Endothelial cell of umbilical vein (primary cell): Measurements from ENCODE around the gene HDAC8. TPM values are rescaled to one million over a fixed set of nuclear protein-coding genes. Genes with fewer than 3 reads are reported as not detected.

ENCODE experiments used
- BruUV-seq: library from RNA; stranded (reverse); fragments of 400-500 nt; replicated peaks from 2 replicates; lab custom pipeline; 2021; lab: Mats Ljungman, UMichigan
- CTCF ChIA-PET: fragments of 300-600, 350-600 bp; sonication (Branson Sonifier 250); formaldehyde crosslinking; loops from one replicate; lab custom pipeline; 2021; ENCODE audit warnings: antibody characterized with exemption, inconsistent platforms; lab: Charles Lee
- POLR2A ChIA-PET: fragments of 300-600, 350-600 bp; sonication (Branson Sonifier 250); formaldehyde crosslinking; loops from one replicate; lab custom pipeline; 2021; ENCODE audit warnings: antibody characterized with exemption, inconsistent platforms; lab: Charles Lee
- DNase-seq: peaks from one replicate; pipeline ENCODE4 v3.0.0-alpha.2; 2011; ENCODE audit warnings: low read depth, low spot score
- FAIRE-seq: peaks from 2 replicates; lab custom pipeline; 2011; peaks lifted over from hg19 to GRCh38; lab: Jason Lieb, UNC
- H2AFZ ChIP-seq: 2 replicates; pipeline ENCODE4 v1.6.0; 2012; ENCODE audit warnings: low read depth, low read length, control low read depth, inconsistent platforms
- H3K27ac ChIP-seq: 2 replicates; pipeline ENCODE4 v1.5.1; 2011; ENCODE audit warnings: low read depth, mild to moderate bottlenecking, control low read depth, low read length, moderate library complexity; ENCODE audit not compliant: insufficient read depth
- H3K27me3 ChIP-seq, 2 experiments: 2 replicates each; pipeline versions ENCODE4 v1.6.0 to v1.6.1; 2011; ENCODE audit warnings: low read length in 2 of 2, mixed read lengths in 1 of 2; ENCODE audit not compliant: control insufficient read depth in 2 of 2, insufficient read depth in 2 of 2
- H3K36me3 ChIP-seq, 2 experiments: 2 replicates in 1 of 2; 3 replicates in 1 of 2; pipeline ENCODE4 v1.5.1; 2011; ENCODE audit warnings: low read length in 2 of 2, mild to moderate bottlenecking in 1 of 2, moderate library complexity in 1 of 2; ENCODE audit not compliant: control insufficient read depth in 2 of 2, insufficient read depth in 2 of 2; ENCODE audit errors: extremely low read depth in 1 of 2
- H3K4me1 ChIP-seq: 3 replicates; pipeline ENCODE4 v1.5.1; 2011; ENCODE audit warnings: mild to moderate bottlenecking, low read length; ENCODE audit not compliant: control insufficient read depth, insufficient read depth; ENCODE audit errors: extremely low read depth
- H3K4me2 ChIP-seq: 2 replicates; pipeline ENCODE4 v1.6.1; 2011; ENCODE audit warnings: low read length, control low read depth, mixed read lengths; ENCODE audit not compliant: insufficient read depth
- H3K4me3 ChIP-seq, 3 experiments: fragments of 200-600 bp in 1 of 3; sonication (generic), shearing (Covaris generic) in 1 of 3; replicated peaks in 1 of 3; 2 replicates each; pipeline ENCODE4 v1.5.1; 2011 to 2016; ENCODE audit warnings: control low read depth in 3 of 3, low read length in 3 of 3, mild to moderate bottlenecking in 2 of 3, inconsistent platforms in 1 of 3, low read depth in 1 of 3, moderate library complexity in 1 of 3; ENCODE audit not compliant: insufficient read depth in 1 of 3
- H3K79me2 ChIP-seq: 2 replicates; pipeline ENCODE4 v1.6.0; 2012; ENCODE audit warnings: low read length, inconsistent platforms; ENCODE audit not compliant: control insufficient read depth, insufficient read depth
- H3K9ac ChIP-seq: replicated peaks from 2 replicates; pipeline ENCODE3; 2011; ENCODE audit warnings: low read length, control low read depth; ENCODE audit not compliant: insufficient read depth; ENCODE audit errors: extremely low read depth
- H3K9me1 ChIP-seq: replicated peaks from 3 replicates; pipeline ENCODE4 v1.6.0; 2011; ENCODE audit warnings: mild to moderate bottlenecking, low read length; ENCODE audit not compliant: control insufficient read depth, insufficient read depth; ENCODE audit errors: extremely low read depth
- H3K9me3 ChIP-seq: replicated peaks from 2 replicates; pipeline ENCODE4 v1.5.1; 2012; ENCODE audit warnings: low read length, inconsistent platforms; ENCODE audit not compliant: control insufficient read depth, insufficient read depth
- H4K20me1 ChIP-seq: replicated peaks from 2 replicates; pipeline ENCODE3; 2011; ENCODE audit warnings: mild to moderate bottlenecking, low read length; ENCODE audit not compliant: control insufficient read depth, insufficient read depth; ENCODE audit errors: extremely low read depth
- CTCF ChIP-seq, 2 donors: IDR thresholded peaks; 1 replicate in 1 of 2; 2 replicates in 1 of 2; pipeline ENCODE4 v1.5.1; 2011; ENCODE audit warnings: low read length in 2 of 2, mild to moderate bottlenecking in 2 of 2, moderate library complexity in 2 of 2, control low read depth in 1 of 2, inconsistent platforms in 1 of 2, low read depth in 1 of 2; ENCODE audit not compliant: insufficient read depth in 1 of 2; ENCODE audit errors: extremely low read depth in 1 of 2
- EZH2 ChIP-seq: IDR thresholded peaks from 2 replicates; pipeline ENCODE4 v1.6.1; 2012; ENCODE audit warnings: borderline replicate concordance, low read depth, mild to moderate bottlenecking, moderate library complexity, low read length, inconsistent platforms; ENCODE audit not compliant: severe bottlenecking
- FOS ChIP-seq: IDR thresholded peaks from 2 replicates; pipeline ENCODE4 v1.6.1; 2011; ENCODE audit warnings: mild to moderate bottlenecking, low read length, moderate library complexity, borderline replicate concordance; ENCODE audit not compliant: insufficient read depth
- GATA2 ChIP-seq: IDR thresholded peaks from 2 replicates; pipeline ENCODE4 v1.7.0; 2011; ENCODE audit warnings: low read depth, mild to moderate bottlenecking, moderate library complexity, mixed read lengths, low read length; ENCODE audit not compliant: insufficient read length, insufficient read depth
- JUN ChIP-seq: IDR thresholded peaks from 2 replicates; pipeline ENCODE4 v1.6.1; 2011; ENCODE audit warnings: borderline replicate concordance, low read depth; ENCODE audit not compliant: insufficient read length, insufficient read depth
- MAX ChIP-seq: IDR thresholded peaks from 2 replicates; pipeline ENCODE4 v1.6.1; 2011; ENCODE audit not compliant: insufficient read depth, insufficient read length
- MYC ChIP-seq: IDR thresholded peaks from one replicate; pipeline ENCODE4 v1.6.1; 2011; ENCODE audit warnings: mild to moderate bottlenecking, low read depth, low read length
- POLR2A ChIP-seq: IDR thresholded peaks from 2 replicates; pipeline ENCODE4 v1.6.1; 2012; ENCODE audit warnings: low read depth, mild to moderate bottlenecking, control low read depth, low read length
- POLR2AphosphoS5 ChIP-seq: IDR thresholded peaks from 2 replicates; pipeline ENCODE4 v1.6.1; 2012; ENCODE audit warnings: low read depth, mild to moderate bottlenecking, control low read depth, low read length, moderate library complexity; ENCODE audit not compliant: insufficient read depth
- dilution Hi-C: fragments of 300-500 bp; cut with MboI; formaldehyde crosslinking; loops from one replicate; pipeline ENCODE4 v1.15.0; 2019; ENCODE audit warnings: low sequenced_read_pairs; ENCODE audit not compliant: extremely low pct_ligation_motif_present
- intact Hi-C: fragments of 100-400 bp; cut with micrococcal nuclease; formaldehyde crosslinking; loops from one replicate; pipeline ENCODE4 v1.10.0; 2022
- polyA plus RNA-seq, 4 experiments: library from polyadenylated mRNA; depleted of rRNA in 3 of 4; stranded (reverse) in 3 of 4; unstranded in 1 of 4; fragments of >200 nt; gene quantifications; 2 replicates each; pipeline versions ENCODE4 v1.2.1 to v1.2.3, GENCODE V29; 2011 to 2012; ENCODE audit warnings: missing spikeins in 1 of 4
- total RNA-seq: library from RNA; stranded (reverse); gene quantifications from 2 replicates; pipeline ENCODE4 v1.2.3, GENCODE V29; 2021

Gene HDAC8
- total and polyA plus RNA-seq, 2 donors (not counting 3 experiments of a cell fraction or from before 2014, with no cell fraction given): 17.6 to 37.2 TPM

GRCh38 chrX:72475952-72476668 is 96.5 kb downstream of the HDAC8 start:
- Histone ChIP-seq H3K27ac (no peak overlapping the region), H3K9me3 (no peaks in the 10 kb centered on the region), H3K4me1 (no peaks in the 10 kb centered on the region), H3K9ac (no peak overlapping the region), H3K27me3 (no peaks in the 10 kb centered on the region), H4K20me1 (no peaks in the 10 kb centered on the region), H3K79me2 (no peaks in the 10 kb centered on the region), H3K4me2 (no peak overlapping the region), H3K4me3 (no peak overlapping the region), H2AFZ (no peak overlapping the region), H3K36me3 (no peaks in the 10 kb centered on the region), H3K9me1 (no peaks in the 10 kb centered on the region)
- TF ChIP-seq FOS (no peak), POLR2AphosphoS5 (no peak), JUN (no peak), MAX (no peak), POLR2A (no peak), EZH2 (no peak), GATA2 (no peak), CTCF (IDR thresholded peaks at IDR 0.05; ENCODE audit: extremely low read depth in 1 of 2, insufficient read depth in 1 of 2, low read depth in 1 of 2, low read length in 2 of 2) (no peak), MYC (no peak)
- intact Hi-C loops: no loop called here
- BruUV-seq: no TSS peak
- ChIA-PET POLR2A (no interaction called here), CTCF (no interaction called here)
- no peak for DNase-seq
- dilution Hi-C loops: no loop called here
- no peak for FAIRE-seq
